IMR-90 (cell line): ENCODE results near the gene SCN10A. TPM values are rescaled to one million over a fixed set of nuclear protein-coding genes. Genes with fewer than 3 reads are reported as not detected.

Experiments
- ATAC-seq: fragments of 200-7000 bp; cut with Tn5 transposase; 2 replicates; pipeline ENCODE4 v1.9.1; 2020; ENCODE audit warnings: low read depth, mild to moderate bottlenecking, moderate library complexity
- BruUV-seq: library from RNA; stranded (reverse); fragments of 400-500 nt; replicated peaks from 2 replicates; lab custom pipeline; 2021; lab: Mats Ljungman, UMichigan
- CTCF ChIA-PET: fragments of 300-600 bp; formaldehyde crosslinking; extraction: SDS; loops from one replicate; lab custom pipeline; 2021; ENCODE audit warnings: antibody characterized with exemption; lab: Yijun Ruan, JAX
- POLR2A ChIA-PET: fragments of 300-600 bp; sonication (Branson Sonifier 250); formaldehyde crosslinking; loops from one replicate; lab custom pipeline; 2022; ENCODE audit warnings: antibody characterized with exemption; ENCODE audit not compliant: unreplicated experiment; lab: Charles Lee
- DNase-seq: peaks from one replicate; pipeline ENCODE4 v3.0.0; 2013
- H2AFZ ChIP-seq: replicated peaks from 2 replicates; pipeline ENCODE3; 2013; ENCODE audit warnings: low read length, mild to moderate bottlenecking; ENCODE audit not compliant: poor library complexity
- H2AK5ac ChIP-seq: 2 replicates; pipeline ENCODE4 v1.6.1; 2013; ENCODE audit warnings: low read depth, low read length, inconsistent platforms
- H2AK9ac ChIP-seq: replicated peaks from 2 replicates; pipeline ENCODE3; 2013; ENCODE audit warnings: mild to moderate bottlenecking, low read depth, low read length, moderate library complexity; ENCODE audit not compliant: poor library complexity
- H2BK120ac ChIP-seq: 2 replicates; pipeline ENCODE4 v1.6.1; 2013; ENCODE audit warnings: low read depth, low read length, inconsistent platforms
- H2BK15ac ChIP-seq: 3 replicates; pipeline ENCODE4 v1.6.1; 2013; ENCODE audit warnings: low read depth, low read length, inconsistent platforms
- H2BK20ac ChIP-seq: 2 replicates; pipeline ENCODE4 v1.6.1; 2013; ENCODE audit warnings: low read depth, mild to moderate bottlenecking, inconsistent platforms, low read length, moderate library complexity
- H2BK5ac ChIP-seq: 2 replicates; pipeline ENCODE4 v1.6.1; 2013; ENCODE audit warnings: mild to moderate bottlenecking, low read depth, low read length, inconsistent platforms; ENCODE audit not compliant: poor library complexity, severe bottlenecking
- H3K14ac ChIP-seq: replicated peaks from 2 replicates; pipeline ENCODE4 v1.6.1; 2013; ENCODE audit warnings: low read depth, low read length, inconsistent platforms
- H3K18ac ChIP-seq: 2 replicates; pipeline ENCODE4 v1.6.1; 2013; ENCODE audit warnings: low read depth, low read length, control low read depth
- H3K23ac ChIP-seq: 2 replicates; pipeline ENCODE4 v1.6.1; 2013; ENCODE audit warnings: low read depth, low read length, inconsistent platforms
- H3K27ac ChIP-seq: 2 replicates; pipeline ENCODE4 v1.5.1; 2013; ENCODE audit warnings: mild to moderate bottlenecking, control low read depth, low read length; ENCODE audit not compliant: insufficient read depth
- H3K27me3 ChIP-seq: 2 replicates; pipeline ENCODE4 v1.6.1; 2013; ENCODE audit warnings: low read length; ENCODE audit not compliant: control insufficient read depth, insufficient read depth
- H3K36me3 ChIP-seq: 2 replicates; pipeline ENCODE4 v1.6.1; 2013; ENCODE audit warnings: low read length, mixed read lengths; ENCODE audit not compliant: control insufficient read depth, insufficient read depth
- H3K4ac ChIP-seq: 2 replicates; pipeline ENCODE4 v1.6.1; 2013; ENCODE audit warnings: low read depth, low read length, inconsistent platforms
- H3K4me1 ChIP-seq: 2 replicates; pipeline ENCODE4 v1.6.1; 2013; ENCODE audit warnings: low read length, mixed read lengths; ENCODE audit not compliant: control insufficient read depth, insufficient read depth
- H3K4me2 ChIP-seq: 2 replicates; pipeline ENCODE4 v1.6.1; 2013; ENCODE audit warnings: low read depth, mild to moderate bottlenecking, control low read depth, low read length, moderate library complexity
- H3K4me3 ChIP-seq: 2 replicates; pipeline ENCODE4 v1.5.1; 2013; ENCODE audit warnings: low read depth, mild to moderate bottlenecking, control low read depth, low read length, moderate library complexity; ENCODE audit not compliant: insufficient read depth
- H3K56ac ChIP-seq: 2 replicates; pipeline ENCODE4 v1.6.1; 2013; ENCODE audit warnings: low read length, inconsistent platforms; ENCODE audit not compliant: insufficient read depth; ENCODE audit errors: extremely low read depth
- H3K79me1 ChIP-seq, 2 experiments: 2 replicates each; pipeline ENCODE4 v1.6.1; 2013; ENCODE audit warnings: low read length in 2 of 2, inconsistent platforms in 1 of 2, low read depth in 1 of 2
- H3K9ac ChIP-seq: 2 replicates; pipeline ENCODE4 v1.6.1; 2013; ENCODE audit warnings: low read depth, low read length, control low read depth
- H3K9me1 ChIP-seq: 2 replicates; pipeline ENCODE4 v1.6.1; 2013; ENCODE audit warnings: low read length, inconsistent platforms; ENCODE audit not compliant: insufficient read depth
- H3K9me3 ChIP-seq: 2 replicates; pipeline ENCODE4 v1.6.1; 2013; ENCODE audit warnings: low read length; ENCODE audit not compliant: control insufficient read depth, insufficient read depth
- H4K20me1 ChIP-seq: 2 replicates; pipeline ENCODE4 v1.6.1; 2013; ENCODE audit warnings: low read length, inconsistent platforms; ENCODE audit not compliant: insufficient read depth
- H4K5ac ChIP-seq: 2 replicates; pipeline ENCODE4 v1.6.1; 2013; ENCODE audit warnings: mild to moderate bottlenecking, low read depth, low read length, control low read depth
- H4K8ac ChIP-seq, 2 experiments: 2 replicates each; pipeline ENCODE4 v1.6.1; 2013; ENCODE audit warnings: low read depth in 2 of 2, low read length in 2 of 2, control low read depth in 1 of 2, inconsistent platforms in 1 of 2
- H4K91ac ChIP-seq: 2 replicates; pipeline ENCODE4 v1.6.1; 2013; ENCODE audit warnings: low read depth, low read length, inconsistent platforms; ENCODE audit not compliant: insufficient read depth
- BHLHE40 ChIP-seq: fragments of 150-350 bp; IDR thresholded peaks from 2 replicates; pipeline ENCODE4 v1.6.1; 2016; ENCODE audit warnings: mild to moderate bottlenecking, low read depth, low read length
- CEBPB ChIP-seq: IDR thresholded peaks from 2 replicates; pipeline ENCODE4 v1.6.1; 2012; ENCODE audit warnings: low read depth, low read length, improper control_type of control experiment
- FOS ChIP-seq: fragments of 150-350 bp; IDR thresholded peaks from 2 replicates; pipeline ENCODE4 v1.6.1; 2016; ENCODE audit warnings: low read depth, low read length
- MAFK ChIP-seq: IDR thresholded peaks from 2 replicates; pipeline ENCODE4 v1.6.1; 2012; ENCODE audit warnings: low read depth, low read length, improper control_type of control experiment
- MAZ ChIP-seq: IDR thresholded peaks from 2 replicates; pipeline ENCODE4 v1.6.1; 2012; ENCODE audit warnings: low read depth, mild to moderate bottlenecking, low read length, improper control_type of control experiment, moderate library complexity, borderline replicate concordance
- MXI1 ChIP-seq: IDR thresholded peaks from 2 replicates; pipeline ENCODE4 v1.6.1; 2012; ENCODE audit warnings: low read depth, mild to moderate bottlenecking, low read length, moderate library complexity, borderline replicate concordance
- NFE2L2 ChIP-seq: fragments of 150-350 bp; IDR thresholded peaks from 2 replicates; pipeline ENCODE4 v1.6.1; 2016; ENCODE audit warnings: low read depth, mild to moderate bottlenecking, low read length
- POLR2A ChIP-seq: IDR thresholded peaks from 2 replicates; pipeline ENCODE4 v1.6.1; 2012; ENCODE audit warnings: mild to moderate bottlenecking, low read depth, low read length
- RAD21 ChIP-seq: IDR thresholded peaks from 2 replicates; pipeline ENCODE4 v1.6.1; 2012; ENCODE audit warnings: low read length, improper control_type of control experiment
- RCOR1 ChIP-seq: IDR thresholded peaks from 2 replicates; pipeline ENCODE4 v1.6.1; 2012; ENCODE audit warnings: mild to moderate bottlenecking, low read length, improper control_type of control experiment; ENCODE audit not compliant: insufficient replicate concordance
- RFX5 ChIP-seq: IDR thresholded peaks from 2 replicates; pipeline ENCODE4 v1.8.0; 2012; ENCODE audit warnings: low read depth, mild to moderate bottlenecking, low read length, moderate library complexity
- WGBS, 2 experiments: methylation state at CpG; one replicate each; pipeline versions ENCODE4 v1.1.5 to v1.1.7; 2013; ENCODE audit warnings: missing lambda C conversion rate in 2 of 2; ENCODE audit not compliant: insufficient read length in 1 of 2; ENCODE audit errors: extremely low coverage in 2 of 2; 5-methylcytosine and 5-hydroxymethylcytosine counted together
- dilution Hi-C: fragments of 300-500 bp; cut with HindIII; formaldehyde crosslinking; loops from one replicate; pipeline ENCODE4 v1.14.3; 2018; ENCODE audit warnings: low sequenced_read_pairs; ENCODE audit not compliant: unreplicated experiment
- in situ Hi-C: fragments of 300-500 bp; cut with MboI; formaldehyde crosslinking; loops from 3 replicates; pipeline ENCODE4 v1.14.3; 2019; ENCODE audit warnings: low sequenced_read_pairs, inconsistent platforms, mixed read lengths
- intact Hi-C: fragments of 100-400 bp; cut with micrococcal nuclease; formaldehyde crosslinking; loops from 2 replicates; pipeline ENCODE4 v1.10.0; 2022
- polyA plus RNA-seq, 3 experiments: library from polyadenylated mRNA; depleted of rRNA; stranded (reverse); fragments of >200 nt; gene quantifications; 2 replicates each; pipeline ENCODE4 v1.2.3, GENCODE V29; 2012; ENCODE audit warnings: low replicate concordance in 1 of 3
- total RNA-seq: library from RNA; depleted of rRNA; stranded (reverse); fragments of >200 nt; gene quantifications from 2 replicates; pipeline ENCODE4 v1.2.3, GENCODE V29; 2012
- TF ChIP-seq, protein P1 (sequence below): fragments of 150-350 bp; IDR thresholded peaks from 2 replicates; pipeline ENCODE4 v1.6.1; 2016; ENCODE audit warnings: low read depth, mild to moderate bottlenecking, low read length, moderate library complexity, borderline replicate concordance
- TF ChIP-seq, protein P2 (sequence below): conservative IDR thresholded peaks from 2 replicates; pipeline ENCODE4 v1.5.1; 2012; ENCODE audit warnings: mild to moderate bottlenecking, low read depth, low read length, improper control_type of control experiment
- TF ChIP-seq, protein P3 (sequence below): fragments of 150-350 bp; IDR thresholded peaks from 2 replicates; pipeline ENCODE4 v1.6.1; 2017; ENCODE audit warnings: mild to moderate bottlenecking, antibody characterized with exemption, low read length, low read depth

SCN10A gene
- total and polyA plus RNA-seq, 2 of the 4 experiments (the other 2 are of a cell fraction): not detected

GRCh38 chr3:38706961-38707360 lies 109.1 kb downstream of the SCN10A start:
- H3K18ac ChIP-seq: no peak overlapping the region

More at GRCh38 chr3:38706961-38707360, 109.1 kb downstream of the SCN10A start:
- Histone ChIP-seq H4K20me1 (no peaks in the 10 kb centered on the region), H3K36me3 (no peaks in the 10 kb centered on the region), H3K4me1 (peaks cover 3% of the 10 kb centered on the region; the same call in 1 of the 2 replicates), H3K4ac (no peak overlapping the region), H3K27me3 (peaks cover 20% of the 10 kb centered on the region), H2BK5ac (no peak overlapping the region), H3K4me3 (no peak overlapping the region), H3K14ac (no peak overlapping the region), H2BK120ac (no peak overlapping the region), H2AK5ac (no peak overlapping the region), H3K56ac (no peak overlapping the region), H4K8ac (no peak overlapping the region), H3K27ac (no peak overlapping the region), H2AK9ac (no peak overlapping the region), H3K9me3 (no peaks in the 10 kb centered on the region), H4K91ac (no peak overlapping the region), H2AFZ (no peak overlapping the region), H4K5ac (no peak overlapping the region), H3K23ac (no peak overlapping the region), H3K4me2 (no peak overlapping the region), H2BK15ac (no peak overlapping the region), H2BK20ac (no peak overlapping the region), H3K79me1 (no peaks in the 10 kb centered on the region), H3K9ac (no peak overlapping the region), H3K9me1 (no peaks in the 10 kb centered on the region)
- DNase-seq: no peak
- intact Hi-C loops: no loop called here
- WGBS, 2 experiments: no CpG with 5 or more reads among the region's 2 CpGs
- no TSS peak for BruUV-seq
- no peak for ATAC-seq
- no peak for TF ChIP-seq CEBPB
- TF ChIP-seq RFX5: no peak
- TF ChIP-seq POLR2A: no peak
- TF ChIP-seq MAFK: no peak
- no peak for TF ChIP-seq BHLHE40
- TF ChIP-seq, protein P1, sequence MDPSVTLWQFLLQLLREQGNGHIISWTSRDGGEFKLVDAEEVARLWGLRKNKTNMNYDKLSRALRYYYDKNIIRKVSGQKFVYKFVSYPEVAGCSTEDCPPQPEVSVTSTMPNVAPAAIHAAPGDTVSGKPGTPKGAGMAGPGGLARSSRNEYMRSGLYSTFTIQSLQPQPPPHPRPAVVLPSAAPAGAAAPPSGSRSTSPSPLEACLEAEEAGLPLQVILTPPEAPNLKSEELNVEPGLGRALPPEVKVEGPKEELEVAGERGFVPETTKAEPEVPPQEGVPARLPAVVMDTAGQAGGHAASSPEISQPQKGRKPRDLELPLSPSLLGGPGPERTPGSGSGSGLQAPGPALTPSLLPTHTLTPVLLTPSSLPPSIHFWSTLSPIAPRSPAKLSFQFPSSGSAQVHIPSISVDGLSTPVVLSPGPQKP: no peak
- TF ChIP-seq RAD21: no peak
- TF ChIP-seq, protein P2, sequence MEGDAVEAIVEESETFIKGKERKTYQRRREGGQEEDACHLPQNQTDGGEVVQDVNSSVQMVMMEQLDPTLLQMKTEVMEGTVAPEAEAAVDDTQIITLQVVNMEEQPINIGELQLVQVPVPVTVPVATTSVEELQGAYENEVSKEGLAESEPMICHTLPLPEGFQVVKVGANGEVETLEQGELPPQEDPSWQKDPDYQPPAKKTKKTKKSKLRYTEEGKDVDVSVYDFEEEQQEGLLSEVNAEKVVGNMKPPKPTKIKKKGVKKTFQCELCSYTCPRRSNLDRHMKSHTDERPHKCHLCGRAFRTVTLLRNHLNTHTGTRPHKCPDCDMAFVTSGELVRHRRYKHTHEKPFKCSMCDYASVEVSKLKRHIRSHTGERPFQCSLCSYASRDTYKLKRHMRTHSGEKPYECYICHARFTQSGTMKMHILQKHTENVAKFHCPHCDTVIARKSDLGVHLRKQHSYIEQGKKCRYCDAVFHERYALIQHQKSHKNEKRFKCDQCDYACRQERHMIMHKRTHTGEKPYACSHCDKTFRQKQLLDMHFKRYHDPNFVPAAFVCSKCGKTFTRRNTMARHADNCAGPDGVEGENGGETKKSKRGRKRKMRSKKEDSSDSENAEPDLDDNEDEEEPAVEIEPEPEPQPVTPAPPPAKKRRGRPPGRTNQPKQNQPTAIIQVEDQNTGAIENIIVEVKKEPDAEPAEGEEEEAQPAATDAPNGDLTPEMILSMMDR: no peak
- no peak for TF ChIP-seq RCOR1
- no peak for TF ChIP-seq MAZ
- no peak for TF ChIP-seq MXI1
- TF ChIP-seq, protein P3, sequence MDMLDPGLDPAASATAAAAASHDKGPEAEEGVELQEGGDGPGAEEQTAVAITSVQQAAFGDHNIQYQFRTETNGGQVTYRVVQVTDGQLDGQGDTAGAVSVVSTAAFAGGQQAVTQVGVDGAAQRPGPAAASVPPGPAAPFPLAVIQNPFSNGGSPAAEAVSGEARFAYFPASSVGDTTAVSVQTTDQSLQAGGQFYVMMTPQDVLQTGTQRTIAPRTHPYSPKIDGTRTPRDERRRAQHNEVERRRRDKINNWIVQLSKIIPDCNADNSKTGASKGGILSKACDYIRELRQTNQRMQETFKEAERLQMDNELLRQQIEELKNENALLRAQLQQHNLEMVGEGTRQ: no peak
- no peak for TF ChIP-seq FOS
- TF ChIP-seq NFE2L2: no peak
- in situ Hi-C loops: no loop called here
- ChIA-PET POLR2A (no interaction called here), CTCF (no interaction called here)
- dilution Hi-C loops: no loop called here
